WTC11 (cell line): ENCODE data around the gene BTC.

Experiments used
- CBFB ChIP-seq: sonication (generic); formaldehyde crosslinking; IDR thresholded peaks from 2 replicates; pipeline ENCODE4 v1.8.1; 2022; ENCODE audit warnings: mild to moderate bottlenecking, low read depth, missing genetic modification reagents
- FOXJ3 ChIP-seq: sonication (generic); formaldehyde crosslinking; IDR thresholded peaks from 2 replicates; pipeline ENCODE4 v1.9.0; 2021; ENCODE audit warnings: missing genetic modification reagents, mild to moderate bottlenecking, borderline replicate concordance
- HMGA2 ChIP-seq: fragments of 250-450 bp; sonication (Bioruptor Pico); IDR thresholded peaks from 2 replicates; pipeline ENCODE4 v1.4.0; 2021; ENCODE audit warnings: mild to moderate bottlenecking, moderate library complexity
- JUN ChIP-seq: sonication (generic); formaldehyde crosslinking; IDR thresholded peaks from 2 replicates; pipeline ENCODE4 v1.8.0; 2023; ENCODE audit warnings: mild to moderate bottlenecking, missing genetic modification reagents
- TEAD4 ChIP-seq: sonication (generic); formaldehyde crosslinking; IDR thresholded peaks from 2 replicates; pipeline ENCODE4 v1.8.0; 2022; ENCODE audit warnings: mild to moderate bottlenecking, missing genetic modification reagents
- TF ChIP-seq, protein P1 (sequence below): fragments of 200-600 bp; IDR thresholded peaks from 2 replicates; pipeline ENCODE4 v1.8.0; 2022; ENCODE audit warnings: antibody characterized with exemption
- TF ChIP-seq, protein P2 (sequence below): sonication (generic); formaldehyde crosslinking; IDR thresholded peaks from 2 replicates; pipeline ENCODE4 v1.8.1; 2022; ENCODE audit warnings: low read depth, mild to moderate bottlenecking, moderate library complexity, missing genetic modification reagents, borderline replicate concordance

DNA sequence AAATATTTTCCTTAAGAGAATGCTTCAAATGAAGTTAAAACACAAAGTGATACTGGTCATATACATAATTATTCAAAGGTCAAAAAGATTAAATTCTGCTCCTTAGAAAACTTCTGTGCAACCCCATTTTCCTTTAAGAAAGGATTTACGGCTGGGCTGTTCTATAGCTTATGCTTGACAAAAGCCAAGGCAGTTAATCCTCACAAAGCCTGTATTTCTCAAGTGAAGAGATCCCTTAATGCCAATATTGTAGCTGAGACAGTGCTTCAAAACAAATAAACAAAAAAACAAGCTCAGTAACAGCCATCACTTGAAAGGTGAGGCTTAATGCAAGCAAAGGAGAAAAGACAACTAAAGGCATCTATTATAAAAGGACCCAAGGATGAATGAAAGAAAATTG is 42.5 kb downstream of the BTC start:
- TF ChIP-seq JUN (CRISPR knock-in tag) (no peak), TEAD4 (CRISPR knock-in tag) (no peak), FOXJ3 (CRISPR knock-in tag) (no peak), HMGA2 (CRISPR knock-in tag) (no peak), CBFB (CRISPR knock-in tag) (no peak)
- TF ChIP-seq, protein P1, sequence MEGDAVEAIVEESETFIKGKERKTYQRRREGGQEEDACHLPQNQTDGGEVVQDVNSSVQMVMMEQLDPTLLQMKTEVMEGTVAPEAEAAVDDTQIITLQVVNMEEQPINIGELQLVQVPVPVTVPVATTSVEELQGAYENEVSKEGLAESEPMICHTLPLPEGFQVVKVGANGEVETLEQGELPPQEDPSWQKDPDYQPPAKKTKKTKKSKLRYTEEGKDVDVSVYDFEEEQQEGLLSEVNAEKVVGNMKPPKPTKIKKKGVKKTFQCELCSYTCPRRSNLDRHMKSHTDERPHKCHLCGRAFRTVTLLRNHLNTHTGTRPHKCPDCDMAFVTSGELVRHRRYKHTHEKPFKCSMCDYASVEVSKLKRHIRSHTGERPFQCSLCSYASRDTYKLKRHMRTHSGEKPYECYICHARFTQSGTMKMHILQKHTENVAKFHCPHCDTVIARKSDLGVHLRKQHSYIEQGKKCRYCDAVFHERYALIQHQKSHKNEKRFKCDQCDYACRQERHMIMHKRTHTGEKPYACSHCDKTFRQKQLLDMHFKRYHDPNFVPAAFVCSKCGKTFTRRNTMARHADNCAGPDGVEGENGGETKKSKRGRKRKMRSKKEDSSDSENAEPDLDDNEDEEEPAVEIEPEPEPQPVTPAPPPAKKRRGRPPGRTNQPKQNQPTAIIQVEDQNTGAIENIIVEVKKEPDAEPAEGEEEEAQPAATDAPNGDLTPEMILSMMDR, result no peak
- TF ChIP-seq, protein P2, sequence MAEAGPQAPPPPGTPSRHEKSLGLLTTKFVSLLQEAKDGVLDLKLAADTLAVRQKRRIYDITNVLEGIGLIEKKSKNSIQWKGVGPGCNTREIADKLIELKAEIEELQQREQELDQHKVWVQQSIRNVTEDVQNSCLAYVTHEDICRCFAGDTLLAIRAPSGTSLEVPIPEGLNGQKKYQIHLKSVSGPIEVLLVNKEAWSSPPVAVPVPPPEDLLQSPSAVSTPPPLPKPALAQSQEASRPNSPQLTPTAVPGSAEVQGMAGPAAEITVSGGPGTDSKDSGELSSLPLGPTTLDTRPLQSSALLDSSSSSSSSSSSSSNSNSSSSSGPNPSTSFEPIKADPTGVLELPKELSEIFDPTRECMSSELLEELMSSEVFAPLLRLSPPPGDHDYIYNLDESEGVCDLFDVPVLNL (CRISPR knock-in tag), result no peak
